H1 (cell line): Measurements from ENCODE around the gene MYLK3. TPM values are rescaled to one million over a fixed set of nuclear protein-coding genes. Genes with fewer than 3 reads are reported as not detected.

ENCODE experiments used
- CTCF ChIA-PET: fragments of 300-600 bp; sonication (Branson Sonifier 250); formaldehyde crosslinking; loops from one replicate; lab custom pipeline; 2021; ENCODE audit not compliant: partially characterized antibody; lab: Charles Lee
- POLR2A ChIA-PET: fragments of 300-600 bp; sonication (Branson Sonifier 250); formaldehyde crosslinking; loops from one replicate; lab custom pipeline; 2021; ENCODE audit warnings: inconsistent platforms; ENCODE audit not compliant: partially characterized antibody; lab: Charles Lee
- DNase-seq, 2 experiments: peaks; one replicate each; pipeline versions ENCODE4 v3.0.0 to v3.0.0-alpha.2; 2010 to 2022; ENCODE audit warnings: low spot score in 2 of 2, low read depth in 1 of 2, mixed read lengths in 1 of 2
- FAIRE-seq: peaks from 2 replicates; lab custom pipeline; 2011; peaks lifted over from hg19 to GRCh38; lab: Jason Lieb, UNC
- H2AFZ ChIP-seq: 2 replicates; pipeline ENCODE4 v1.8.1; 2012; ENCODE audit warnings: low read length, inconsistent platforms
- H2AK5ac ChIP-seq: 2 replicates; pipeline ENCODE4 v1.6.1; 2013; ENCODE audit warnings: low read depth, low read length
- H2BK120ac ChIP-seq: replicated peaks from 2 replicates; pipeline ENCODE3; 2013; ENCODE audit warnings: low read depth, low read length, inconsistent platforms
- H2BK12ac ChIP-seq: 2 replicates; pipeline ENCODE4 v1.6.1; 2013; ENCODE audit warnings: low read depth, low read length
- H2BK15ac ChIP-seq: 2 replicates; pipeline ENCODE4 v1.6.1; 2013; ENCODE audit warnings: low read length
- H2BK20ac ChIP-seq: 2 replicates; pipeline ENCODE4 v1.6.1; 2013; ENCODE audit warnings: low read length
- H2BK5ac ChIP-seq: 2 replicates; pipeline ENCODE4 v1.6.1; 2013; ENCODE audit warnings: low read depth, low read length
- H3K14ac ChIP-seq: 2 replicates; pipeline ENCODE4 v1.6.1; 2013; ENCODE audit warnings: inconsistent platforms; ENCODE audit not compliant: insufficient read length
- H3K18ac ChIP-seq: 2 replicates; pipeline ENCODE4 v1.6.1; 2013; ENCODE audit warnings: low read length; ENCODE audit errors: extremely low read depth
- H3K23ac ChIP-seq: 2 replicates; pipeline ENCODE4 v1.6.1; 2013; ENCODE audit warnings: inconsistent platforms; ENCODE audit not compliant: insufficient read length
- H3K23me2 ChIP-seq: 2 replicates; pipeline ENCODE4 v1.6.1; 2013; ENCODE audit warnings: low read depth, low read length
- H3K27ac ChIP-seq: 2 replicates; pipeline ENCODE4 v1.6.1; 2011; ENCODE audit warnings: low read depth, low read length, inconsistent platforms
- H3K27me3 ChIP-seq, 4 experiments: replicated peaks in 1 of 4; 1 replicate in 1 of 4; 2 replicates in 3 of 4; pipeline versions ENCODE4 v1.6.1 to v1.8.1; 2011 to 2013; ENCODE audit warnings: low read length in 3 of 4, mild to moderate bottlenecking in 3 of 4, inconsistent platforms in 2 of 4, mixed read lengths in 2 of 4, moderate library complexity in 1 of 4; ENCODE audit not compliant: control insufficient read depth in 3 of 4, insufficient read depth in 3 of 4; ENCODE audit errors: extremely low read depth in 1 of 4
- H3K36me3 ChIP-seq, 4 experiments: 2 replicates each; pipeline versions ENCODE4 v1.6.1 to v1.8.1; 2011 to 2013; ENCODE audit warnings: mild to moderate bottlenecking in 4 of 4, low read length in 3 of 4, moderate library complexity in 2 of 4, control low read depth in 1 of 4, inconsistent platforms in 1 of 4; ENCODE audit not compliant: insufficient read depth in 4 of 4, control insufficient read depth in 2 of 4
- H3K4ac ChIP-seq: replicated peaks from 2 replicates; pipeline ENCODE3; 2013; ENCODE audit warnings: low read length, low read depth, mixed read lengths, inconsistent platforms; ENCODE audit not compliant: insufficient read length
- H3K4me1 ChIP-seq, 4 experiments: replicated peaks in 1 of 4; 1 replicate in 1 of 4; 2 replicates in 3 of 4; pipeline versions ENCODE4 v1.6.1 to v1.8.1; 2011 to 2013; ENCODE audit warnings: low read length in 3 of 4, inconsistent platforms in 2 of 4, mixed read lengths in 1 of 4; ENCODE audit not compliant: insufficient read depth in 4 of 4, control insufficient read depth in 3 of 4
- H3K4me2 ChIP-seq, 2 experiments: 2 replicates each; pipeline versions ENCODE4 v1.6.1 to v1.8.1; 2011 to 2013; ENCODE audit warnings: low read depth in 2 of 2, low read length in 2 of 2, control low read depth in 1 of 2, inconsistent platforms in 1 of 2, mild to moderate bottlenecking in 1 of 2; ENCODE audit not compliant: insufficient read depth in 1 of 2
- H3K4me3 ChIP-seq, 4 experiments: fragments of 200-600, 300-600 bp in 1 of 4; sonication (generic), shearing (Covaris generic), sonication (Bioruptor Twin) in 1 of 4; 2 replicates each; pipeline versions ENCODE4 v1.5.1 to v1.8.1; 2011 to 2016; ENCODE audit warnings: low read length in 4 of 4, low read depth in 3 of 4, control low read depth in 2 of 4, inconsistent platforms in 2 of 4, mild to moderate bottlenecking in 2 of 4, mixed read lengths in 1 of 4, moderate library complexity in 1 of 4; ENCODE audit not compliant: insufficient read depth in 2 of 4; ENCODE audit errors: extremely low read depth in 1 of 4
- H3K56ac ChIP-seq: replicated peaks from 2 replicates; pipeline ENCODE3; 2013; ENCODE audit warnings: low read depth, mild to moderate bottlenecking, mixed read lengths, low read length, inconsistent platforms; ENCODE audit not compliant: insufficient read length
- H3K79me1 ChIP-seq: 2 replicates; pipeline ENCODE4 v1.6.1; 2013; ENCODE audit warnings: low read depth, low read length, control low read depth
- H3K79me2 ChIP-seq, 2 experiments: 2 replicates each; pipeline versions ENCODE4 v1.6.1 to v1.8.1; 2012 to 2013; ENCODE audit warnings: low read length in 2 of 2, mild to moderate bottlenecking in 2 of 2, inconsistent platforms in 1 of 2; ENCODE audit not compliant: insufficient read depth in 2 of 2, control insufficient read depth in 1 of 2
- H3K9ac ChIP-seq, 4 experiments: replicated peaks in 1 of 4; 1 replicate in 1 of 4; 2 replicates in 3 of 4; pipeline versions ENCODE4 v1.6.1 to v1.8.1; 2011 to 2013; ENCODE audit warnings: low read depth in 3 of 4, low read length in 3 of 4, control low read depth in 2 of 4, mild to moderate bottlenecking in 2 of 4, moderate library complexity in 2 of 4, inconsistent platforms in 1 of 4; ENCODE audit errors: extremely low read depth in 1 of 4
- H3K9me3 ChIP-seq, 2 experiments: 2 replicates each; pipeline versions ENCODE4 v1.6.1 to v1.8.1; 2012 to 2013; ENCODE audit warnings: mild to moderate bottlenecking in 2 of 2, moderate library complexity in 2 of 2, control low read depth in 1 of 2, inconsistent platforms in 1 of 2, low read depth in 1 of 2, low read length in 1 of 2, mixed read lengths in 1 of 2; ENCODE audit not compliant: insufficient read depth in 2 of 2
- H4K20me1 ChIP-seq, 2 experiments: replicated peaks in 1 of 2; 2 replicates each; pipeline versions ENCODE3 to v1.8.1; 2011 to 2013; ENCODE audit warnings: inconsistent platforms in 2 of 2, low read length in 2 of 2, mild to moderate bottlenecking in 1 of 2; ENCODE audit not compliant: insufficient read depth in 2 of 2, control insufficient read depth in 1 of 2
- H4K5ac ChIP-seq: 2 replicates; pipeline ENCODE4 v1.6.1; 2013; ENCODE audit warnings: low read length, low read depth, mixed read lengths, inconsistent platforms; ENCODE audit not compliant: insufficient read length
- H4K8ac ChIP-seq: 2 replicates; pipeline ENCODE4 v1.8.0; 2013; ENCODE audit warnings: mild to moderate bottlenecking, moderate library complexity, low read length, inconsistent platforms; ENCODE audit not compliant: insufficient read depth; ENCODE audit errors: extremely low read depth
- H4K91ac ChIP-seq: replicated peaks from 2 replicates; pipeline ENCODE3; 2013; ENCODE audit warnings: low read length, mixed read lengths, inconsistent platforms; ENCODE audit not compliant: insufficient read length
- PHF8 ChIP-seq: fragments of 200-600 bp; sonication (generic); conservative IDR thresholded peaks from 2 replicates; pipeline ENCODE4 v1.7.1; 2012; ENCODE audit warnings: low read depth, mild to moderate bottlenecking, inconsistent platforms, low read length, moderate library complexity
- RNF2 ChIP-seq: fragments of 200-900, 300-1000 bp; sonication (generic); IDR thresholded peaks from 2 replicates; pipeline ENCODE4 v1.7.1; 2016; ENCODE audit warnings: borderline replicate concordance, low read depth, mild to moderate bottlenecking, antibody characterized with exemption, low read length; ENCODE audit not compliant: poor library complexity, severe bottlenecking; ENCODE audit errors: missing control alignments
- RXRA ChIP-seq: IDR thresholded peaks from 2 replicates; pipeline ENCODE4 v1.6.1; 2011; ENCODE audit warnings: low read depth, mild to moderate bottlenecking, low read length, moderate library complexity; ENCODE audit not compliant: insufficient read depth
- TAF7 ChIP-seq: optimal IDR thresholded peaks from 2 replicates; pipeline ENCODE3; 2011; ENCODE audit warnings: low read depth, mild to moderate bottlenecking, inconsistent platforms, low read length, moderate library complexity, borderline replicate concordance
- WGBS, 2 experiments: shearing (Covaris generic) in 1 of 2; methylation state at CpG; one replicate each; pipeline versions ENCODE4 v1.1.6 to v1.1.7; 2013 to 2015; ENCODE audit warnings: low lambda C conversion rate in 2 of 2, mixed read lengths in 2 of 2, inconsistent platforms in 1 of 2, low coverage in 1 of 2, missing lambda C conversion rate in 1 of 2; ENCODE audit not compliant: insufficient replicate concordance in 2 of 2, insufficient coverage in 1 of 2, insufficient read length in 1 of 2; ENCODE audit errors: extremely low coverage in 1 of 2, missing lambda C conversion rate in 1 of 2; 5-methylcytosine and 5-hydroxymethylcytosine counted together
- polyA plus RNA-seq, 7 experiments: library from polyadenylated mRNA; depleted of rRNA in 3 of 7; stranded (reverse) in 5 of 7; unstranded in 2 of 7; fragments of >200 nt in 5 of 7; fragments of 200-250 nt in 2 of 7; gene quantifications; 1 replicate in 5 of 7; 2 replicates in 1 of 7; 4 replicates in 1 of 7; pipeline versions ENCODE4 v1.2.1 to v1.2.3, GENCODE V29; 2011 to 2013; ENCODE audit warnings: missing spikeins in 2 of 7, mixed read lengths in 2 of 7
- total RNA-seq: library from RNA; stranded (reverse); fragmentation: NEBNext Ultra II Directional; extraction: Animal tissue kit (Norgen Biotek cat#: 25700); gene quantifications from 2 replicates; pipeline ENCODE4 v1.2.1, GENCODE V29; 2021

Gene MYLK3
- total and polyA plus RNA-seq, 2 of the 8 experiments (the other 6 are each of a cell fraction or from before 2014, with no cell fraction given): 0.14 to 0.35 TPM

- POLR2A ChIA-PET: interaction anchor here (1.3 kb wide), 1 partner anchor 25 kb away, joined by 3 read pairs; no protein-coding TSS in a partner anchor
- H2BK5ac ChIP-seq: no peak overlapping the region
- no peak overlapping the region for H2BK120ac ChIP-seq
- H3K4me3 ChIP-seq: no peak overlapping the region
- no peaks in the 10 kb centered on the region for H3K79me2 ChIP-seq
- H2BK12ac ChIP-seq: no peak overlapping the region
- CTCF ChIA-PET: interaction anchor here (1.0 to 1.2 kb wide), 2 partner anchors 50 to 69 kb away, joined by 3 read pairs; no protein-coding TSS in a partner anchor
- no peak overlapping the region for H4K91ac ChIP-seq
- H3K27ac ChIP-seq: no peak overlapping the region
- no peak overlapping the region for H2AK5ac ChIP-seq
- no peaks in the 10 kb centered on the region for H4K20me1 ChIP-seq
- no peaks in the 10 kb centered on the region for H3K79me1 ChIP-seq
- no peak overlapping the region for H2AFZ ChIP-seq
- no peaks in the 10 kb centered on the region for H3K36me3 ChIP-seq
- no peaks in the 10 kb centered on the region for H3K4me1 ChIP-seq
- H3K4ac ChIP-seq: no peak overlapping the region
- no peak overlapping the region for H3K9ac ChIP-seq
- H3K14ac ChIP-seq: no peak overlapping the region
- H2BK15ac ChIP-seq: no peak overlapping the region
- no peak for FAIRE-seq
- 92% methylated on average over 4 of the region's 4 CpGs; no CpG with 5 or more reads in 1 of the 2 experiments for WGBS, 2 experiments
- H3K23me2 ChIP-seq: no peaks in the 10 kb centered on the region
- no peak overlapping the region for H3K56ac ChIP-seq
- TF ChIP-seq RNF2: no peak
- TF ChIP-seq TAF7: no peak
- no peak for TF ChIP-seq PHF8
- TF ChIP-seq RXRA: no peak
- TF ChIP-seq, all 59 proteins: peak for 0
- Histone ChIP-seq H3K4me2 (no peak overlapping the region), H4K5ac (no peak overlapping the region), H3K27me3 (no peaks in the 10 kb centered on the region), H3K23ac (no peak overlapping the region), H3K9me3 (0 out of 4 replicates have a peak, but pooled peaks cover 0 to 2% of the 10 kb centered on the region in 2 experiments), H3K18ac (no peak overlapping the region), H4K8ac (no peak overlapping the region), H2BK20ac (no peak overlapping the region)
- DNase-seq: no peak
Measured at GRCh38 chr16:46721885-46722284, 26.3 kb downstream of the MYLK3 start.
